ELF-1 (cell line): ENCODE results near the gene HARBI1.
"Not testable (repeated sequence)": the region's sequence is repeated elsewhere in the genome, so short reads cannot be mapped to it uniquely, and the experiment has no call there.

Experiments used
- DNase-seq: peaks from one replicate; pipeline ENCODE4 v3.0.0-alpha.2; 2016; ENCODE audit warnings: low read depth, low spot score

HARBI1 gene

DNA sequence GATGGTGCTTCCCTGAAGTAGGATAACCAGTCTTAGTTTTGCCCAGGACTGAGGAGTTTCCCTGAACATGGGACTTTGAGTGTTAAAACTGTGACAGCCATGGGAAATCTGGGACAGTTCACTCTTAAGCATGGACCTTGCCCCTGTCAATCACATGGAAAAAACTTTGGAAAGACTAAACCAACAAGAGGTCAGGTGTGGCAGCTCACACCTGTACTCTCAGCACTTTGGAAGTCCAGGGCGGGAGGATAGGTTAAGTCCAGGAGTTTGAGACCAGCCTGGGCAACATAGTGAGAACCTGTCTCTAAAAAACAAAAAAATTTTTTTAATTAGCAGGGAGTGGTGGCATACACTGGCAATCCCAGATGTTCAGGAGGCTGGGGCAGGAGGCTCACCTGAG is 19.9 kb downstream of the HARBI1 start:
- no peak for DNase-seq

DNA sequence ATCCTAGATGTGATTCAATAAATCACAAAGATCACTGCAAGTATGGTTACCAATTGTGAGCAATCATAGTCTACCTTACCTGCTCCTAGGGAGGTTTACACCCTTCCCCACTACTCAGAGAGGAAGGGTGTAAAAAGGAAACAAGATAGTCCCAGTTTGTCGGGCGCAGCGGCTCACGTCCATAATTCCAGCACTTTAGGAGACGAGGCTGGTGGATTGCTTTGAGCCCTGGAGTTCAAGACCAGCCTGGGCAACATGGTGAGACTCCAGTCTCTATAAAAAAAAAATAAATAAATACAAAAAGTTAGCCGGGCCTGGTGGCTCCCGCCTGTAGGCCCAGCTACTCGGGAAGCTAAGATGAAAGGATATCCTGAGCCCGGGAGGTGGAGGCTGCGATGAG is 22.2 kb downstream of the HARBI1 start:
- DNase-seq = no peak

- DNase-seq = no peak
These were observed 22.7 kb downstream of the HARBI1 start for GRCh38 chr11:46594374-46594700.

DNA sequence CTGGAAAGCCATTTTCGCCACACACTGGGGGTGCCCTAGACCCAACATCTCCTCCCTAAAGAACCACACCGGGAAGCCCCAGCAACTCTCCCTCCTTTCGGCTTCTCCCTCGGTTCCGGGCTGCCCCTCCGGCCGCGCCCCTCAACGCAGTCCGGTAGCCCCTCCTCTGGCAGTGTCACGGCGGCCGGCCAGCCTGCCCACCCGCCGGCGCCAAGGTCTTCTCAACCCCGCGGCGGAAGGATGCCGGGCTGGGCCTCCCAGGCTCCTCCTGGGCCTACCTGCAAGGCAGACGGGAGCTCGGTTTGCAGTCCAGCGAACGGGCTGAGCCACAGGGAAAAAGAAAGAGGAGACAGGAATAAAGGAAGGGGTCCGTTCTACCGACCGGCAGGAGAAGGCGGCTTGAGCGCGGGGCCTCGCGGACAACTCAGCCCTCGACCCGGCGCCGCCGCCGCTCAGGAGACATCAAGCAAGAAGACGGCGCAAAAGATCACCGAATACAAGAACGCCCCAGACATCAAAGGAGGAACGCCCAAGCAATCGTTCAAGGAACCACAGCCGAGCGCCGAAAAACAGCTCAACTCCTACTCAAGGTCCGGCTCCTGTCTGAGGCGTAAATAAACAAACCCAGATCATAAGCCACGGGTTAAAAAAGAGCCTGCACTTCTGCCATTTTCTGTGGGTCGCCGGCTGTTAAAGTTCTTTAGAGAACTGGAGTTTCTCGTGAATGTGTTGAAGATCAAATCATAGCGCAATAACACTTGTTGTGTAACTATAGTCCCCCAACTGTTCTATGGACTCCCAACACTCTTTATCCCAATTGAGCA is 23.3 kb downstream of the HARBI1 start, which contains the start of gene AMBRA1:
TSS of gene AMBRA1 (minus strand) at position 474 of the 824 bp plus-strand sequence. CDS start 45,643 bp downstream, outside the sequence.
- peak; percentile 97 for DNase-seq

GRCh38 chr11:46590740-46591605 is 26.1 kb downstream of the HARBI1 start:
- DNase-seq = no peak

DNA sequence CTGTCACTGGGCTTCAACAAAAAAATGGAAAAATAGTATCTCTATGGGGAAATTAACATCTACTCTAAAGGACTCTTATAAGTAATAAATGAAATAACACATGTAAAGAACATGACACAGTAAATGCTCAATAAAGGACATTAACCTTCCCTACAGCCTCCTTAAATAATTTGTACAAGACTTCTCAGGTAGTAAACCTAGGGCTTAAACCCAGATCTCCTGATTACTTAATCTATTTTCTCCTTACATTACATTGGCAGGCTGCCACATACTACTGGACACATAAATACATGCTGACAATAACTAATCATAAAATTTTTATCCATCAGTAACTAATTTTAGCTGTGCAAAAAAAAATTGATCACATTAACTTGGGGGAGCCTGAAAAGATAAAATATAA is 28.1 kb downstream of the HARBI1 start:
- no peak for DNase-seq

- no peak for DNase-seq
These were observed 28.9 kb downstream of the HARBI1 start for GRCh38 chr11:46588131-46588530.

- not testable (repeated sequence) for DNase-seq
These were observed 33.5 kb downstream of the HARBI1 start for GRCh38 chr11:46583513-46583912.

GRCh38 chr11:46582588-46582987 is 34.4 kb downstream of the HARBI1 start:
- no peak for DNase-seq

DNA sequence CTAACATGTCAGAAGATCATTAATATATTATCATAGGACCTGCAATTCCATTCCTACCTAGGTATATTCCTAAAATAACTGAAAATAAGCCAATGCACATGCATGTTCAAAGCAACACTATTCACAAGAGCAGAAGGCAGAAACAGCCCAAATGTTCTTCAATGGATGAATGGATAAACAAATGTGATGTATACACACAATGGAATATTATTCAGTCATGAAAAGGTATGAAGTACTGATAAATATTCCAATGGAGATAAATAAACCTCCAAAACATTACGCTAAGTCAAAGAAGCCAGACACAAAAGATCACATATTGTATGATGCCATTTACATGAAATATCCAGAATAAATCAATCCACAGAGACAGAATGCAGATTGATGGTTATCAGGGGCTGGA is 40.0 kb downstream of the HARBI1 start:
- DNase-seq = no peak

- DNase-seq = no peak
These were observed 42.4 kb downstream of the HARBI1 start for GRCh38 chr11:46574656-46575055.

- no peak for DNase-seq
These were observed 46.1 kb downstream of the HARBI1 start for GRCh38 chr11:46570790-46571398.

DNA sequence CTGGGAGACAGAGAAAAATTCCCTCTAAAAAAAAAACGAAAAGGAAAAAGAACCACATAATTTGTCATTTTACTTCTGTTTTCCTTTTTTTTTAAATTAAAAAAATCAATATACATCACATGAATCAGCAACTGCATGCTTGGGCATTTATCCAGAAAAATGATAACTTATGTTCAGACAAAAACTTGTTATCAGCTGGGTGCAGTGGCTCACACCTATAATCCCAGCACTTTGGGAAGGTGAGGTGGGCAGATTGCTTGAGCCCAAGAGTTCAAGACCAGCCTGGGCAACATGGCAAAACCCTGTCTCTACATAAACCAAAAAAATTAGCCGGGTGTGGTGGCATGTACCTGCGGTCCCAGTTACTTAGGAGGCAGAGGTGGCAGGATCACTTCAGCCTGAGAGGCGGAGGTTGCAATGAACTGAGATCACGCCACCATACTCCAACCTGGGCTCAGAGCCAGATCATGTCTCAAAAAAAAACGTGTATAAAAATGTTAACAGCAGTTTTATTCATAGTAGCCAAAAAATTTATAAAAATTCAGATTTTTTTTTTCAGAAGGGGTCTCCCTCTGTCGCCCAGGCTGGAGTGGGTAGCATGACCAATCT is 51.7 kb downstream of the HARBI1 start:
- DNase-seq = no peak

- no peak for DNase-seq
These were observed 52.6 kb downstream of the HARBI1 start for GRCh38 chr11:46564459-46564858.

GRCh38 chr11:46562527-46562926 is 54.5 kb downstream of the HARBI1 start:
- no peak for DNase-seq

DNA sequence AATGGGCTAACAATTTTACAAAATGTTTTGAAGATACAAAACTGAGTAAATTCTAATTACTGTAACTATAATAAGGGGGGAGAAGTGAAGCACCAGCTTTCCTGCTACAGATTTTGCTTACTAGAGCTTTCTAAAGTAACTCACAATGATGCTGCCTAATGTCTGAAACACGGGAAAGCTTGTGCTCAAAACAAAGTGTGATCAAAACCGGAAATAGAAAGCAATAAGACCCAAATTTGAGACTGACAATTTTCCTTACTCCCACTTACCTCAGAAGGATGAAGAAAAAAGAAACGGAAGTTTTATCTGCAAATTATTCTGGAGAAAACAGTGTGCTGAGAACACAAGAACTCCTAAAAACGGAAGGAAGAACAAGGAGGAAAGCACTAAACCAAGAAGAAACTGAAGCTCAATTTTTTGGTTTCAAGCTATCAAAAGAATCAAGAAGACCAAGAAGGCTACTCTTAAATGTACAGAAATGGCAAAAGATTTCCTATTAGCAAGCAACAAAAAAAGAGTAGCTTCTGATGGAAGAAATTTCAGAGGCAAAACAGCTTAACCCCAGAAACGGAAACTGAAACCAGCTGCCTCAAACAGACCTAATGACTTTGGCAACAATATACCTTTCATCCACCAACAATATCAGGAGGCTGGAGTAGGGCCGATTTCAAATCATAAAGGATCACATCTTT is 56.6 kb downstream of the HARBI1 start:
- DNase-seq = no peak

- DNase-seq = no peak
These were observed 57.2 kb downstream of the HARBI1 start for GRCh38 chr11:46559815-46560214.

- DNase-seq = no peak
These were observed 59.3 kb downstream of the HARBI1 start for GRCh38 chr11:46557684-46558151.

GRCh38 chr11:46555267-46556054 is 61.6 kb downstream of the HARBI1 start:
- no peak for DNase-seq
